Mesendoderm (in vitro differentiated cells): Measurements from ENCODE around the gene HDAC11.
"Not testable (repeated sequence)": the region's sequence is repeated elsewhere in the genome, so short reads cannot be mapped to it uniquely, and the experiment has no call there.

ENCODE experiments used
- DNase-seq: peaks from one replicate; pipeline ENCODE4 v3.0.0; 2013
- H2AK5ac ChIP-seq: 2 replicates; pipeline ENCODE4 v1.6.1; 2013; ENCODE audit warnings: low read length, inconsistent platforms
- H2BK120ac ChIP-seq: 2 replicates; pipeline ENCODE4 v1.6.1; 2013; ENCODE audit warnings: low read depth, mild to moderate bottlenecking, low read length, moderate library complexity, mixed read lengths
- H2BK15ac ChIP-seq: replicated peaks from 2 replicates; pipeline ENCODE4 v1.6.1; 2013; ENCODE audit warnings: low read depth, mild to moderate bottlenecking, moderate library complexity
- H2BK5ac ChIP-seq: 2 replicates; pipeline ENCODE4 v1.6.1; 2013; ENCODE audit warnings: low read length, inconsistent platforms
- H3K18ac ChIP-seq: 2 replicates; pipeline ENCODE4 v1.6.1; 2013; ENCODE audit warnings: mild to moderate bottlenecking, low read length, mixed read lengths
- H3K23ac ChIP-seq: one replicate; pipeline ENCODE4 v1.6.1; 2013; ENCODE audit warnings: low read length
- H3K27ac ChIP-seq: 2 replicates; pipeline ENCODE4 v1.5.1; 2013; ENCODE audit warnings: low read depth, mild to moderate bottlenecking, inconsistent platforms, low read length, moderate library complexity
- H3K27me3 ChIP-seq: 2 replicates; pipeline ENCODE4 v1.6.1; 2013; ENCODE audit warnings: low read length, control low read depth, mild to moderate bottlenecking, inconsistent platforms; ENCODE audit not compliant: insufficient read depth, poor library complexity
- H3K36me3 ChIP-seq: 2 replicates; pipeline ENCODE4 v1.6.1; 2013; ENCODE audit warnings: low read length, inconsistent platforms; ENCODE audit not compliant: control insufficient read depth, insufficient read depth
- H3K4ac ChIP-seq: one replicate; pipeline ENCODE4 v1.6.1; 2013; ENCODE audit warnings: low read depth, mild to moderate bottlenecking, low read length, moderate library complexity
- H3K4me1 ChIP-seq: 2 replicates; pipeline ENCODE4 v1.6.1; 2013; ENCODE audit warnings: low read depth, low read length, inconsistent platforms; ENCODE audit not compliant: control insufficient read depth
- H3K4me2 ChIP-seq: 2 replicates; pipeline ENCODE4 v1.6.1; 2013; ENCODE audit warnings: low read length
- H3K4me3 ChIP-seq: 2 replicates; pipeline ENCODE4 v1.5.1; 2013; ENCODE audit warnings: mild to moderate bottlenecking, low read length
- H3K56ac ChIP-seq: one replicate; pipeline ENCODE4 v1.6.1; 2013; ENCODE audit warnings: low read length
- H3K79me1 ChIP-seq: 2 replicates; pipeline ENCODE4 v1.6.1; 2013; ENCODE audit warnings: low read length, inconsistent platforms
- H3K79me2 ChIP-seq: 2 replicates; pipeline ENCODE4 v1.6.1; 2013; ENCODE audit warnings: mild to moderate bottlenecking, low read length; ENCODE audit not compliant: control insufficient read depth, insufficient read depth
- H3K9ac ChIP-seq: 2 replicates; pipeline ENCODE4 v1.6.1; 2013; ENCODE audit warnings: low read length, inconsistent platforms
- H4K5ac ChIP-seq: one replicate; pipeline ENCODE4 v1.6.1; 2013; ENCODE audit warnings: low read length
- H4K8ac ChIP-seq: one replicate; pipeline ENCODE4 v1.6.1; 2013; ENCODE audit warnings: low read depth, mild to moderate bottlenecking, control low read depth, low read length, moderate library complexity
- WGBS: extraction: QIAGEN DNeasy Blood & Tissue Kit; methylation state at CpG from one replicate; pipeline ENCODE4 v1.1.7; 2013; ENCODE audit warnings: low lambda C conversion rate, missing lambda C conversion rate; ENCODE audit not compliant: insufficient coverage; ENCODE audit errors: extremely low coverage; 5-methylcytosine and 5-hydroxymethylcytosine counted together

The HDAC11 gene

GRCh38 chr3:13440204-13440817 is 39.8 kb upstream of the HDAC11 start:
- H3K56ac ChIP-seq: no peak overlapping the region
- no peaks in the 10 kb centered on the region for H3K36me3 ChIP-seq
- no peak overlapping the region for H3K4me3 ChIP-seq
- H3K9ac ChIP-seq: no peak overlapping the region
- no peak overlapping the region for H3K18ac ChIP-seq
- no peak overlapping the region for H3K23ac ChIP-seq
- H4K5ac ChIP-seq: no peak overlapping the region
- H4K8ac ChIP-seq: no peak overlapping the region
- no peak overlapping the region for H2BK5ac ChIP-seq
- H3K4me1 ChIP-seq: no peaks in the 10 kb centered on the region
- H2BK15ac ChIP-seq: no peak overlapping the region
- no peak for DNase-seq
- H3K27ac ChIP-seq: no peak overlapping the region
- H3K4ac ChIP-seq: no peak overlapping the region
- H3K79me1 ChIP-seq: no peaks in the 10 kb centered on the region
- WGBS: no CpG with 5 or more reads among the region's 4 CpGs
- H3K4me2 ChIP-seq: no peak overlapping the region
- H3K79me2 ChIP-seq: no peaks in the 10 kb centered on the region
- H3K27me3 ChIP-seq: no peaks in the 10 kb centered on the region
- H2BK120ac ChIP-seq: no peak overlapping the region
- no peak overlapping the region for H2AK5ac ChIP-seq

DNA sequence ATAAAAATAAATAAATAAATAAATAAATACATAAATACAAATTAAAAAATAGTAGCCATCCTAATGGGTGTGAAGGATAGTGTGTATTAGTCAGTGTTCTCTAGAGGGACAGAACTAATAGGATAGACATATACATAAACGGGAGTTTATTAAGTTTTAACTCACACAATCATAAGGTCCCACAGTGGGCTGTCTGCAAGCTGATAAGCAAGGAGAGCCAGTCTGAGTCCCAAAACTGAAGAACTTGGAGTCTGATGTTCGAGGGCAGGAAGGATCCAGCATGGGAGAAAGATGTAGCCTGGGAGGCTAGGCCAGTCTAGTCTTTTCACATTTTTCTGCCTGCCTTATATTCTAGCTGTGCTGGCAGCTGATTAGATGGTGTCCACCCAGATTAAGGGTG is 37.2 kb upstream of the HDAC11 start:
- not testable (repeated sequence) for H3K4me1 ChIP-seq, H2BK120ac ChIP-seq, H4K8ac ChIP-seq, H3K36me3 ChIP-seq, H3K27ac ChIP-seq, H3K9ac ChIP-seq, H2BK5ac ChIP-seq, H3K23ac ChIP-seq, DNase-seq, H3K56ac ChIP-seq, H3K79me1 ChIP-seq, H4K5ac ChIP-seq, H3K4ac ChIP-seq, H2BK15ac ChIP-seq, H3K4me2 ChIP-seq, H3K27me3 ChIP-seq, H3K4me3 ChIP-seq, H3K18ac ChIP-seq, H3K79me2 ChIP-seq, H2AK5ac ChIP-seq
- WGBS: no CpG with 5 or more reads among the region's 2 CpGs

DNA sequence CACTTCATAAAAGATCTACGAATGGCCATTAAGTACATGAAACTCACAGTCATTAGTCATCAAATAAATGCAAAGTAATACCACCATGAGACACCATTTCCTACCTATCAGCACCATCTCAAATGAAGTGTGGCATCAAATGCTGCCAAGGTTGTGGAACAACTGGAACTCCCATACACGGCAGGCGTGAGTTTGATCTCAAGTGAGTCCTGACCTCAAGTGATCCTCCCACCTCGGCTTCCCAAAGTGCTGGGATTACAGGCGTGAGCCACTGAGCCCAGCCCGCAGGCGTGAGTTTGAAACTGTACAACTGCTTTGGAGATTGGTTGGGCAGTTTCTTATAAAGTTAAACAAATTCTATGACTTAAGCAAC is 28.8 kb upstream of the HDAC11 start:
- H2AK5ac ChIP-seq: no peak overlapping the region
- peak overlapping the region; percentile 28 for H3K56ac ChIP-seq
- H2BK15ac ChIP-seq: no peak overlapping the region
- no peaks in the 10 kb centered on the region for H3K4me1 ChIP-seq
- H4K5ac ChIP-seq: no peak overlapping the region
- no peaks in the 10 kb centered on the region for H3K36me3 ChIP-seq
- H3K9ac ChIP-seq: peak overlapping the region; percentile 17
- no peak overlapping the region for H3K4me2 ChIP-seq
- H3K27ac ChIP-seq: no peak overlapping the region
- H3K27me3 ChIP-seq: no peaks in the 10 kb centered on the region
- H3K4ac ChIP-seq: no peak overlapping the region
- no peaks in the 10 kb centered on the region for H3K79me2 ChIP-seq
- no peak overlapping the region for H3K4me3 ChIP-seq
- no peaks in the 10 kb centered on the region for H3K79me1 ChIP-seq
- no peak overlapping the region for H3K23ac ChIP-seq
- H2BK120ac ChIP-seq: no peak overlapping the region
- H3K18ac ChIP-seq: no peak overlapping the region
- H2BK5ac ChIP-seq: no peak overlapping the region
- no CpG with 5 or more reads among the region's 7 CpGs for WGBS
- DNase-seq: no peak
- H4K8ac ChIP-seq: no peak overlapping the region

DNA sequence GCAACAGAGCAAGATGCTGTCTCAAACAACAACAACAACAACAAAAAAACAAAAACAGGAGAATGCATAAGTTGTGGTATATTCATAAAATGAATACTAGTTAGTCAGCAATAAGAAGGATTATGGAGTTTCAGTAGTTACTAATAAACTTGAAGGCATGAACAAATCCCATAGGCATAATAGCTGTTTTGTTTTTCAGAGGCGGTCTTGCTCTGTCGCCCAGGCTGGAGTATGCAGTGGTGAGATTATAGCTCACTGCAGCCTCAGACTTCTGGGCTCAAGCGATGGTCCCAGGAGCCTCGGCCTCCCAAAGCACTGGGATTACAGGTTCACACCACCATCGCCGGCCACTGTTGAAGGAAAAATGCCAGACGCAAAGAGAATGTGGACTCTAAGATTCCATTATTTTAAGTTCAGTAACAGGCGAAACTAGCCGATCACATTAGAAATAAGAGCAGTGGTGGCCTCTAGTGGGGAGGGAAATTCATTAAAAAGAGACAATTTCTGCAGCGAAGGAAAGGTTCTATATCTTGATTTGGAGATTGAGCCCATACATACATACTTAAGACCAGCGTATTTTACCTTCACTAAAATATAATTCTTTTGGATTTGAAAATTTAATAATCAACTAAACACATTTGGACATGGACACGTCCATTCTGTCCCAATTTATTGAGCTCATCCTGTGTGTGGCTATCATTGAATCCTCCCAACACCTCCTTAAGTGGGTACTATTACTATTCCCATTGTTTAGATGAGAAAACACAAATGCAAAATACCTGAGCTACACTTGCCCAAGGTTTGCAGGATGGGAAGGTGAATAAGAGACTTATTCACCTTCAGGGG is 27.4 kb upstream of the HDAC11 start:
- H3K23ac ChIP-seq: no peak overlapping the region
- H3K4ac ChIP-seq: no peak overlapping the region
- H3K79me2 ChIP-seq: no peaks in the 10 kb centered on the region
- peak; percentile 70 for DNase-seq
- no peaks in the 10 kb centered on the region for H3K27me3 ChIP-seq
- no peak overlapping the region for H2BK15ac ChIP-seq
- H3K56ac ChIP-seq: no peak overlapping the region
- no peak overlapping the region for H3K9ac ChIP-seq
- WGBS: no CpG with 5 or more reads among the region's 12 CpGs
- no peak overlapping the region for H3K27ac ChIP-seq
- H2BK120ac ChIP-seq: no peak overlapping the region
- H3K4me1 ChIP-seq: no peaks in the 10 kb centered on the region
- H3K4me2 ChIP-seq: no peak overlapping the region
- no peaks in the 10 kb centered on the region for H3K79me1 ChIP-seq
- no peak overlapping the region for H3K18ac ChIP-seq
- no peak overlapping the region for H4K5ac ChIP-seq
- H2AK5ac ChIP-seq: no peak overlapping the region
- H4K8ac ChIP-seq: no peak overlapping the region
- no peak overlapping the region for H3K4me3 ChIP-seq
- H3K36me3 ChIP-seq: no peaks in the 10 kb centered on the region
- H2BK5ac ChIP-seq: no peak overlapping the region

- no peaks in the 10 kb centered on the region for H3K79me2 ChIP-seq
- no peak overlapping the region for H3K23ac ChIP-seq
Observed at GRCh38 chr3:13455644-13456043, 24.5 kb upstream of the HDAC11 start.

More at GRCh38 chr3:13455644-13456043, 24.5 kb upstream of the HDAC11 start:
- Histone ChIP-seq H3K27me3 (no peaks in the 10 kb centered on the region), H3K27ac (no peak overlapping the region), H2BK5ac (no peak overlapping the region), H3K9ac (no peak overlapping the region), H3K4me3 (no peak overlapping the region), H3K79me1 (no peaks in the 10 kb centered on the region), H4K8ac (no peak overlapping the region), H3K4me2 (no peak overlapping the region), H3K56ac (no peak overlapping the region), H2BK120ac (no peak overlapping the region), H3K36me3 (no peaks in the 10 kb centered on the region), H3K4ac (no peak overlapping the region), H3K18ac (no peak overlapping the region), H3K4me1 (no peaks in the 10 kb centered on the region), H4K5ac (no peak overlapping the region), H2BK15ac (no peak overlapping the region), H2AK5ac (no peak overlapping the region)
- WGBS: no CpG with 5 or more reads among the region's 6 CpGs
- no peak for DNase-seq
